GF-D8 (cell line): ENCODE results near the gene MINDY1.
A peak's percentile ranks its signal among the peaks of the same experiment; 100 is the strongest.

Experiments used
- DNase-seq: peaks from one replicate; lab custom pipeline; 2025; lab: John Stamatoyannopoulos, UW

MINDY1 gene

GRCh38 chr1:151011154-151011850 is 4.6 kb upstream of the MINDY1 start:
- DNase-seq = no peak

- DNase-seq = no peak
Measured at GRCh38 chr1:151010346-151010726, 3.6 kb upstream of the MINDY1 start.

GRCh38 chr1:151009674-151010345 is 3.1 kb upstream of the MINDY1 start:
- DNase-seq = no peak

GRCh38 chr1:151009206-151009587 is 2.5 kb upstream of the MINDY1 start:
- DNase-seq = no peak

GRCh38 chr1:151008244-151009205 is 1.8 kb upstream of the MINDY1 start, which contains the start of gene PRUNE1:
PRUNE1 (plus strand) TSS chr1:151008449; CDS start chr1:151008633, 184 bp downstream.
- peak; percentile 83 for DNase-seq

GRCh38 chr1:151007853-151008243 is 1.1 kb upstream of the MINDY1 start:
- DNase-seq = no peak

GRCh38 chr1:151005729-151006319 is 878 bp downstream of the MINDY1 start:
- peak; percentile 6 for DNase-seq

GRCh38 chr1:151003180-151003579 is 3.5 kb downstream of the MINDY1 start:
- peak; percentile 66 for DNase-seq

GRCh38 chr1:151002611-151003010 is 4.1 kb downstream of the MINDY1 start:
- no peak for DNase-seq

GRCh38 chr1:151002051-151002450 is 4.7 kb downstream of the MINDY1 start:
- DNase-seq = no peak

GRCh38 chr1:151001602-151002001 is 5.1 kb downstream of the MINDY1 start:
- peak; percentile 6 for DNase-seq

- no peak for DNase-seq
Measured at GRCh38 chr1:151000408-151000807, 6.3 kb downstream of the MINDY1 start.

- no peak for DNase-seq
Measured at GRCh38 chr1:150999926-151000325, 6.8 kb downstream of the MINDY1 start.

GRCh38 chr1:150999051-150999674 is 7.5 kb downstream of the MINDY1 start:
- peak; percentile 46 for DNase-seq

GRCh38 chr1:150997949-150998348 is 8.8 kb downstream of the MINDY1 start:
- DNase-seq = no peak

GRCh38 chr1:150997126-150997872 is 9.4 kb downstream of the MINDY1 start:
- no peak for DNase-seq

GRCh38 chr1:150995896-150996295 is 10.8 kb downstream of the MINDY1 start:
- DNase-seq = no peak

- no peak for DNase-seq
Measured at GRCh38 chr1:150995460-150995859, 11.2 kb downstream of the MINDY1 start.

GRCh38 chr1:150994248-150994647 is 12.5 kb downstream of the MINDY1 start:
- DNase-seq = no peak

GRCh38 chr1:150992626-150993025 is 14.1 kb downstream of the MINDY1 start:
- DNase-seq = no peak

- DNase-seq = no peak
Measured at GRCh38 chr1:150987924-150988323, 18.8 kb downstream of the MINDY1 start.
